Measurements from ENCODE around the gene FXYD6.

Gene FXYD6

GRCh38 chr11:117835576-117835975 is 40.9 kb downstream of the FXYD6 start:
- H3K4me1 ChIP-seq = no peaks in the 10 kb centered on the region
- no peaks in the 10 kb centered on the region for H3K79me2 ChIP-seq
- no peak overlapping the region for H3K4me3 ChIP-seq (ENCODE audit: low read depth, low read length)
- H3K9ac ChIP-seq = no peak overlapping the region
- TF ChIP-seq CTCF (IDR thresholded peaks at IDR 0.05) = no peak
- H3K27me3 ChIP-seq (ENCODE audit: control insufficient read depth, insufficient read depth, low read length) = no peaks in the 10 kb centered on the region
- H3K27ac ChIP-seq = no peak overlapping the region
- no peaks in the 10 kb centered on the region for H3K36me3 ChIP-seq (ENCODE audit: control insufficient read depth, insufficient read depth, low read length)
- H3K9me3 ChIP-seq (ENCODE audit: control insufficient read depth, low read length) = no peaks in the 10 kb centered on the region
- no peak overlapping the region for H3K4me2 ChIP-seq (ENCODE audit: low read length)
- no peak overlapping the region for H2AFZ ChIP-seq

GRCh38 chr11:117834838-117835443 is 41.5 kb downstream of the FXYD6 start:
- no peaks in the 10 kb centered on the region for H3K27me3 ChIP-seq (ENCODE audit: control insufficient read depth, insufficient read depth, low read length)

GRCh38 chr11:117834068-117834810 is 42.2 kb downstream of the FXYD6 start:
- Histone ChIP-seq H3K79me2 (no peaks in the 10 kb centered on the region), H2AFZ (no peak overlapping the region), H3K9ac (no peak overlapping the region), H3K36me3 (ENCODE audit: control insufficient read depth, insufficient read depth, low read length) (no peaks in the 10 kb centered on the region), H3K27me3 (ENCODE audit: control insufficient read depth, insufficient read depth, low read length) (no peaks in the 10 kb centered on the region), H3K4me1 (no peaks in the 10 kb centered on the region), H3K4me3 (ENCODE audit: low read depth, low read length) (no peak overlapping the region), H3K9me3 (ENCODE audit: control insufficient read depth, low read length) (no peaks in the 10 kb centered on the region), H3K4me2 (ENCODE audit: low read length) (no peak overlapping the region), H3K27ac (no peak overlapping the region)
- no peak for TF ChIP-seq CTCF (IDR thresholded peaks at IDR 0.05)

More at GRCh38 chr11:117834838-117835443, 41.5 kb downstream of the FXYD6 start:
- Histone ChIP-seq H3K4me1 (no peaks in the 10 kb centered on the region), H3K9me3 (ENCODE audit: control insufficient read depth, low read length) (no peaks in the 10 kb centered on the region), H3K4me2 (ENCODE audit: low read length) (no peak overlapping the region), H3K9ac (no peak overlapping the region), H2AFZ (no peak overlapping the region), H3K36me3 (ENCODE audit: control insufficient read depth, insufficient read depth, low read length) (no peaks in the 10 kb centered on the region), H3K79me2 (no peaks in the 10 kb centered on the region), H3K27ac (no peak overlapping the region), H3K4me3 (ENCODE audit: low read depth, low read length) (no peak overlapping the region)
- TF ChIP-seq CTCF (IDR thresholded peaks at IDR 0.05) = no peak

- no peaks in the 10 kb centered on the region for H3K36me3 ChIP-seq (ENCODE audit: control insufficient read depth, insufficient read depth, low read length)
- H3K27ac ChIP-seq = no peak overlapping the region
- H3K9me3 ChIP-seq (ENCODE audit: control insufficient read depth, low read length) = no peaks in the 10 kb centered on the region
- H3K27me3 ChIP-seq (ENCODE audit: control insufficient read depth, insufficient read depth, low read length) = no peaks in the 10 kb centered on the region
- no peak overlapping the region for H2AFZ ChIP-seq
- H3K4me3 ChIP-seq (ENCODE audit: low read depth, low read length) = no peak overlapping the region
- H3K79me2 ChIP-seq = no peaks in the 10 kb centered on the region
- no peak overlapping the region for H3K9ac ChIP-seq
- no peak overlapping the region for H3K4me2 ChIP-seq (ENCODE audit: low read length)
- no peak for TF ChIP-seq CTCF (IDR thresholded peaks at IDR 0.05)
- H3K4me1 ChIP-seq = no peaks in the 10 kb centered on the region
These were observed 43.0 kb downstream of the FXYD6 start for GRCh38 chr11:117833401-117833891.

Data from parathyroid adenoma (tissue), 2 donors.